ENCODE measurements around the gene UBE2V1. TPM values are rescaled to one million over a fixed set of nuclear protein-coding genes. Genes with fewer than 3 reads are reported as not detected.

The UBE2V1 gene
- total and polyA plus RNA-seq, 12 donors, result 61.9 to 113 (median 88.6) TPM

DNA sequence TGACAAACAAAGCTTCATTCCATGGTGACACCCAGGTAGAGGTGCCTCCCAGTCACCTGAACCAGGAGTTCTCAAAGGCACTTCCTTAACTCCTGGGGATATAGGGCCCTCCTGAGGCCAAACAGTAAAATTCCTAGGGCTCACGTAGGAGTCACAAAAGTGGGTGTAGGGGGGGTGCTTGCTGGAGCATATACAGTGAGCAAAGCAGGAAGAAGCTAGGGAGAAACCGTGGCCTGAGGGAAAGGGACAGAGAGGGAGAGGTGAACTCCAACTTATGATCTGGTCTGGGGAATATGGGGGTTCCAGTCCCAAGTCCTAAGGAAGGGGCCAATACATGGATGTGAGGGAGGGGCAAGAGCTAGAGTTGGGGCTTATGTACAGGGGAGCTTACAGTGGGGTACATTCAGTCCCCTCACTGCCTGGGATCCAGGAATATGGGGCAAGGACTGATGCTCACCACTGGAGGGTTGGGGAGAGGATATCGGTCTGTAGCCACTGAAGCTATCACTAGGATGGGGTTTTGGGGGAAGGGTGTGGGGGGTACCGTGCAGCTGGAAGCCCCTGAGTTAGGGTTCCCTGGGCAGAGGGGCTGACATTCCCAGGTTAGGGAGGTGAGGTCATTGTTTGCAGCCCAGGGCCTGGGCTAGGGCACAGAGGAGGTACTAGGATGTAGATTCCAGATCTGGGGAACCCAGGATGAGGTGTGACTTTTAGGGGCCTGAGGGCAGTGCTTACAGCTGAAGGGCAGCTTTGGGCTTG is 39.6 kb upstream of the UBE2V1 start:
- no peaks in the 10 kb centered on the region for H3K27me3 ChIP-seq
- H3K27ac ChIP-seq, result peak overlapping the region; percentile 23 to 98 (median 96)
- ATAC-seq, result peak in 2 of 8 donors; percentile 2 to 5
- peak overlapping the region; percentile 80 to 100 (median 97) for H3K4me3 ChIP-seq
- peaks cover 10 to 61% (median 54%) of the 10 kb centered on the region in 9 donors for H3K4me1 ChIP-seq
- no peaks in the 10 kb centered on the region for H3K9me3 ChIP-seq
- no peak for DNase-seq
- TF ChIP-seq, protein P1, sequence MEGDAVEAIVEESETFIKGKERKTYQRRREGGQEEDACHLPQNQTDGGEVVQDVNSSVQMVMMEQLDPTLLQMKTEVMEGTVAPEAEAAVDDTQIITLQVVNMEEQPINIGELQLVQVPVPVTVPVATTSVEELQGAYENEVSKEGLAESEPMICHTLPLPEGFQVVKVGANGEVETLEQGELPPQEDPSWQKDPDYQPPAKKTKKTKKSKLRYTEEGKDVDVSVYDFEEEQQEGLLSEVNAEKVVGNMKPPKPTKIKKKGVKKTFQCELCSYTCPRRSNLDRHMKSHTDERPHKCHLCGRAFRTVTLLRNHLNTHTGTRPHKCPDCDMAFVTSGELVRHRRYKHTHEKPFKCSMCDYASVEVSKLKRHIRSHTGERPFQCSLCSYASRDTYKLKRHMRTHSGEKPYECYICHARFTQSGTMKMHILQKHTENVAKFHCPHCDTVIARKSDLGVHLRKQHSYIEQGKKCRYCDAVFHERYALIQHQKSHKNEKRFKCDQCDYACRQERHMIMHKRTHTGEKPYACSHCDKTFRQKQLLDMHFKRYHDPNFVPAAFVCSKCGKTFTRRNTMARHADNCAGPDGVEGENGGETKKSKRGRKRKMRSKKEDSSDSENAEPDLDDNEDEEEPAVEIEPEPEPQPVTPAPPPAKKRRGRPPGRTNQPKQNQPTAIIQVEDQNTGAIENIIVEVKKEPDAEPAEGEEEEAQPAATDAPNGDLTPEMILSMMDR (IDR thresholded peaks at IDR 0.05), result no peak
- intact Hi-C loops (cut with DNase I), result no loop called here
- peaks cover 0 to 27% (median 0%) of the 10 kb centered on the region in 9 donors for H3K36me3 ChIP-seq
- WGBS, 2 donors, result 29 to 39% methylated on average over 4 of the region's 4 CpGs

DNA sequence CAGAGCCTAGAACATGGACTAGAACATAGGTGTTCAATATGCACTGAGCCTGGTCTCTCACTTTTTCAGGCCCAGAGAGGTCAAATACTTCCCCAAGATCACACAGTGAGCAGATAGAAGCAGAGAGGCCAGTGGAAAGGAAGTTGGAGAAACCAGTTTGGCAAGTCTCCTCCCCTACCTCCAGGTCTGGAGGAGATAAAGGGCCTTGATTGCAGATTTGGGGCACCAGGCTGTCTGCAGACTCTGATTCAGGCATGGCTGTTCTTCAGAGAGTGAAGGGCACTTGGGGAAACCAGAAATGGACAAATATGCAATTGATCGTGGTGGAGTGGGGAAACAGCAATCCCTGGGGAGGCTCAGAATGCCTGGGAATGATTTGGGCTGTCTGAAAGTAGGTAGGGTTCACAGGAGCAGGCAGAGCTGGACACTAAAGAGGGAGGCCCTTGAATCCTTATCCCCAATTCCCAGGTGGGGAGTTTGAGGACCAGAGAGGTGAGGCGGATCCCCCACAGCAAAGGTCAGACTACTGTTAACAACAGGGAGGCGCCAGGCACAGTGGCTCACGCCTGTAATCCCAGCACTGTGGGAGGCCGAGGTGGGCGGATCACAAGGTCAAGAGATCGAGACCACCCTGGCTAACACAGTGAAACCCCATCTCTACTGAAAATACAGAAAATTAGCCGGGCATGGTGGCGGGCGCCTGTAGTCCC is 38.2 kb upstream of the UBE2V1 start:
- WGBS, 2 donors, result 79 to 90% methylated on average over 10 of the region's 10 CpGs
- no peak for DNase-seq
- peaks cover 10 to 75% (median 68%) of the 10 kb centered on the region in 9 donors for H3K4me1 ChIP-seq
- TF ChIP-seq, protein P1 (IDR thresholded peaks at IDR 0.05), result no peak
- intact Hi-C loops (cut with DNase I), result no loop called here
- H3K4me3 ChIP-seq, result peak overlapping the region in 6 of 10 donors; percentile 95 to 98 (median 97)
- H3K27me3 ChIP-seq, result no peaks in the 10 kb centered on the region
- H3K36me3 ChIP-seq, result peaks cover 0 to 27% (median 0%) of the 10 kb centered on the region in 9 donors
- ATAC-seq, result no peak
- H3K27ac ChIP-seq, result peak overlapping the region in 5 of 10 donors; percentile 22 to 98 (median 96)
- H3K9me3 ChIP-seq, result no peaks in the 10 kb centered on the region

DNA sequence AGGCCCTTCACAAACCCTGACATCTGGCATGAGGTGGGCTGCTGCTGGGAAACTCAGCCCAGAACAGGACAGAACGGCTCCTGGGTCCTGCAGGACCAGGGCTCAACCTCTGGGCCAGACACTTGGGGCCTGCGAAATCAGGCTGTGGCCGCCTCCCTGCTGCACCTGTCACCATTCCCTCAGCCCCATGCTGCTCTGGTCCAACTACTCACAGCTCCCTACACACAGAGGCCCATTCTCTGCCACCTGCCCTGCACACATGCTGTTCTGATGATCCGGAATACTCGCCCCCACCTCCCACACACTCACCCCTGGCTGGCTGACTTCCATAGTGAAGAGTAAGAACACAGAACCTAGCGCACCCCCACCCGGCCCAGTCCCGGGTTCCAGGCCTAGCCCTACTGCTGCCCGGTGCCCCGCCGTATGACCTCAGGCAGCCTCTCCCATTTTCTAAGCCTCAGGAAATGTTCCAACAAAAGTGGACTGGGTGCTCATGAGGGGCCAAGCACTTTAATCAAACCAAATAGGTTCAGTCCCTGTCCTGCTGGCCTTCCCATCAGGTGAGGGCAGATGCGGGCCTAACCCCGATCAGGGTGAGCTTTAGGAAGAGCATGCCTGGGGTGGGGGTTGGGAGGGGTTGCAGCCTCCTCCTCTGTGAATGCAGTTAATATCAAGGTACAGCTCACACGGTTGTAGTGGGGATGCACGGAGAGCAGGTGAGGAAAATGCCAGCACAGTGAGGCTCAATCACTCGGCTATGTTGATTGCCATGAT is 36.7 kb upstream of the UBE2V1 start:
- TF ChIP-seq, protein P1 (IDR thresholded peaks at IDR 0.05), result no peak
- H3K27ac ChIP-seq, result peak overlapping the region in 2 of 10 donors; percentile 13 to 39
- peaks cover 0 to 27% (median 0%) of the 10 kb centered on the region in 9 donors for H3K36me3 ChIP-seq
- H3K4me1 ChIP-seq, result peaks cover 10 to 88% (median 76%) of the 10 kb centered on the region in 9 donors
- H3K27me3 ChIP-seq, result no peaks in the 10 kb centered on the region
- H3K4me3 ChIP-seq, result no peak overlapping the region
- 79 to 86% methylated on average over 16 of the region's 16 CpGs for WGBS, 2 donors
- H3K9me3 ChIP-seq, result no peaks in the 10 kb centered on the region
- DNase-seq (no peak), ATAC-seq (no peak)
- intact Hi-C loops (cut with DNase I), result no loop called here

All from heart right ventricle (tissue), 16 donors.